ENCODE measurements around the gene TMCO1.

- TF ChIP-seq, protein P1, sequence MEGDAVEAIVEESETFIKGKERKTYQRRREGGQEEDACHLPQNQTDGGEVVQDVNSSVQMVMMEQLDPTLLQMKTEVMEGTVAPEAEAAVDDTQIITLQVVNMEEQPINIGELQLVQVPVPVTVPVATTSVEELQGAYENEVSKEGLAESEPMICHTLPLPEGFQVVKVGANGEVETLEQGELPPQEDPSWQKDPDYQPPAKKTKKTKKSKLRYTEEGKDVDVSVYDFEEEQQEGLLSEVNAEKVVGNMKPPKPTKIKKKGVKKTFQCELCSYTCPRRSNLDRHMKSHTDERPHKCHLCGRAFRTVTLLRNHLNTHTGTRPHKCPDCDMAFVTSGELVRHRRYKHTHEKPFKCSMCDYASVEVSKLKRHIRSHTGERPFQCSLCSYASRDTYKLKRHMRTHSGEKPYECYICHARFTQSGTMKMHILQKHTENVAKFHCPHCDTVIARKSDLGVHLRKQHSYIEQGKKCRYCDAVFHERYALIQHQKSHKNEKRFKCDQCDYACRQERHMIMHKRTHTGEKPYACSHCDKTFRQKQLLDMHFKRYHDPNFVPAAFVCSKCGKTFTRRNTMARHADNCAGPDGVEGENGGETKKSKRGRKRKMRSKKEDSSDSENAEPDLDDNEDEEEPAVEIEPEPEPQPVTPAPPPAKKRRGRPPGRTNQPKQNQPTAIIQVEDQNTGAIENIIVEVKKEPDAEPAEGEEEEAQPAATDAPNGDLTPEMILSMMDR (CRISPR knock-in tag; IDR thresholded peaks at IDR 0.05): no peak
- TF ChIP-seq NCOR1 (IDR thresholded peaks at IDR 0.05; ENCODE audit: borderline replicate concordance, low read length) (no peak), MAFF (IDR thresholded peaks at IDR 0.05; ENCODE audit: low read depth, low read length) (no peak), BRD4 (CRISPR knock-in tag; IDR thresholded peaks at IDR 0.05) (no peak), ZNF10 (CRISPR knock-in tag; IDR thresholded peaks at IDR 0.05; ENCODE audit: borderline replicate concordance, low read depth) (no peak), EP300 (IDR thresholded peaks at IDR 0.05; ENCODE audit: low read depth in 2 of 2, low read length in 2 of 2) (no peak), EP300 (CRISPR knock-in tag; IDR thresholded peaks at IDR 0.05; ENCODE audit: borderline replicate concordance) (no peak), PCBP1 (IDR thresholded peaks at IDR 0.05; ENCODE audit: borderline replicate concordance, low read depth, low read length) (no peak), ZNF615 (CRISPR knock-in tag; IDR thresholded peaks at IDR 0.05; ENCODE audit: borderline replicate concordance) (no peak), ZNF280B (CRISPR knock-in tag; IDR thresholded peaks at IDR 0.05; ENCODE audit: borderline replicate concordance) (no peak)
These were observed 13.2 kb downstream of the TMCO1 start for GRCh38 chr1:165755393-165756010.

All from HepG2 (cell line).